HG02571 (cell line): ENCODE results near the gene NCOR2.

Experiments
- ATAC-seq: cut with Tn5 transposase; IDR thresholded peaks from one replicate; pipeline ENCODE4 v1.9.1; 2021; ENCODE audit warnings: mild to moderate bottlenecking, moderate library complexity; ENCODE audit not compliant: unreplicated experiment

Gene NCOR2

GRCh38 chr12:124529565-124530276 is 37.7 kb downstream of the NCOR2 start:
- no peak for ATAC-seq

- no peak for ATAC-seq
Measured at GRCh38 chr12:124527861-124528561, 39.4 kb downstream of the NCOR2 start.

GRCh38 chr12:124525927-124526692 is 41.3 kb downstream of the NCOR2 start:
- ATAC-seq = no peak

GRCh38 chr12:124525455-124525854 is 42.0 kb downstream of the NCOR2 start:
- no peak for ATAC-seq

GRCh38 chr12:124524231-124524925 is 43.0 kb downstream of the NCOR2 start:
- no peak for ATAC-seq

- no peak for ATAC-seq
Measured at GRCh38 chr12:124523071-124523470, 44.3 kb downstream of the NCOR2 start.

- no peak for ATAC-seq
Measured at GRCh38 chr12:124520907-124521306, 46.5 kb downstream of the NCOR2 start.

GRCh38 chr12:124520265-124520701 is 47.1 kb downstream of the NCOR2 start:
- ATAC-seq = no peak

- no peak for ATAC-seq
Measured at GRCh38 chr12:124519746-124520145, 47.7 kb downstream of the NCOR2 start.

GRCh38 chr12:124518051-124518932 is 49.1 kb downstream of the NCOR2 start:
- no peak for ATAC-seq
